Retina (tissue), 1 donor: ENCODE data around the gene MB.

Experiments
- DNase-seq: peaks from one replicate; pipeline ENCODE4 v3.0.0-alpha.2; 2016

Gene MB

GRCh38 chr22:35612903-35613302 is 4.2 kb downstream of the MB start:
- no peak for DNase-seq

- no peak for DNase-seq
These were observed 5.1 kb downstream of the MB start for GRCh38 chr22:35611891-35612576.

GRCh38 chr22:35611200-35611890 is 5.8 kb downstream of the MB start:
- DNase-seq, result no peak

DNA sequence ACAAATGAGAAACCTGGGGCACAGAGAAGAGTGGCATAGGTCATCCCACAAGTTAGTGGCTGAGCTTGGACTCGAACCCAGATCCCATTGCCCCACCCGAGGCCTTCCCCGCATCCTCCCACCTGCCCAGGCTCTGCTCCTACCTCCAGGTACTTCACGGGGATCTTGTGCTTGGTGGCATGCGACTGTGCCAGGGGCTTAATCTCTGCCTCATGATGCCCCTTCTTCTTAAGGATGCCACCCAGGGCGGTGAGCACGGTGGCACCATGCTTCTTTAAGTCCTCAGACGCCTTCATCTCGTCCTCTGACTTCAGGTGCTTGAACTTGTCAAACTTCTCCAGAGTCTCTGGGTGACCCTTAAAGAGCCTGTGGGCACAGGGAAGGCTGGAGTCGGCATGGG is 6.4 kb downstream of the MB start:
- DNase-seq, result no peak

DNA sequence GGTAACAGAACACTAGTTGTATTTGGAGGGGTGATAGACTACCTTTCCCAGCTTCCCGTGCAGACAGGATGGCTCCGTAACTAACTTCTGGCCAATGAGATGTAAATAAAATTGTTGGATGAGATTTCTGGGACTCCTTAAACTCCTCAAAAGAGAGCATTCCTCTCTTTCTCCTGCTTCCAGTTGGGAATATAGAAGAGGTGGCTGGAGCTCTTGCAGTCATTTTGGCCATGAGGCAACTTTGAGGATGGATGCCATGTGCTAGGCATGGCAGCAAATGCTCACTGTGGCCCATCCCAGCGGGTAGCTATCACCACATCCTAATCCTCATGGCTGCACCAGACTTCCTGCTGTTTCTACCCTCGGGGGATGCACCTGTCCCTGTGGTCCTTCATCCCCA is 7.4 kb downstream of the MB start:
- DNase-seq, result no peak

DNA sequence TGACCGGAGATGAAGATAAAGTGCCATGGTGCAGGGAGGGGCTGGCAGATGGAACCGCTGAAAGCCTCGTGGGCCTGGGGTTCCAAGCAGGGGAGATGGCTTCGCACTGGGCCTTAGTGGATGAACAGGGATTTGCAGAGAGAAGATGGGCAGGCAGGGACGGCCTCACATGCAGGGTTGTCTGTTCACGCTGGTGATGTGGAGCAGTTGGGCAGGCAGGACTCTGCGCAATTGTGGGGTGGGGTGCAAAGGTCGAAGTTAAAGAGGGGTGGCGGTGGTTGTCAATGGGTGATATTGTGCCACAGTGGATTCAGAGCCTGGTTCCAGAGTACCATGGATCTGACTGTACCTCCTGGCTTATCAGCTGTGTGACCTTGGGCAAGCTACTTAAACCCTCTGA is 7.9 kb downstream of the MB start:
- no peak for DNase-seq

GRCh38 chr22:35608088-35608487 is 9.0 kb downstream of the MB start:
- no peak for DNase-seq

GRCh38 chr22:35606916-35607315 is 10.2 kb downstream of the MB start:
- DNase-seq, result no peak

DNA sequence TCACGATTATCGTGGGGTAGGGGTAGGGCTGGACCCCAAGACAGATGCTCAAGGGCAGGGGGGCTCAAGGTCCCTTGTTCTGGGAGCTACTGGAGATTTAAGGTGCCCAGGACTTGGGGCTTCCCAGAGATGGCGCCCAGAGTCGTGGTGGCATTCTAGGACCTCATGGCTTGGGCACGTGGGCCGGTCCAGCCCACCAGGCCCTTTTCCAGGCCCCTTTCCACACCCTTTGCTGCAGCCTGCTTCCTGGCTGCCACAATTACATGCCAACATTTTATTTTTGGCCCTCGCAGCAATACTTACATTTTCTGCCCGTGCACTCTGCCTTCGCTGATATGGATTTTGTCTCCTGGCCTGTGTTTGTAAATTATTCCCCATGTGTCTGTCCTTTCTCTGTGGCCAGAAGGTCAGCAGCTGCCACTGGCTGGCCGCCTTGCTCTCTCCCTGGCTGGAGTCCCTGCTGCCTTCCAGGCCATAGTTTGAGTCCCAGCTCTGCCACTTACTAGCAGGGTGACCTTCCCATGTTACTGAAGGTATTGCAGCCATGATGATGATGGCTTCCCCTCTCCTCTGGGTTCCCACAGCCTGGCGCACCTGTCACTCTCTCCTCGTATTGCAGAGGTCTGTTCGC is 11.2 kb downstream of the MB start:
- DNase-seq, result no peak

DNA sequence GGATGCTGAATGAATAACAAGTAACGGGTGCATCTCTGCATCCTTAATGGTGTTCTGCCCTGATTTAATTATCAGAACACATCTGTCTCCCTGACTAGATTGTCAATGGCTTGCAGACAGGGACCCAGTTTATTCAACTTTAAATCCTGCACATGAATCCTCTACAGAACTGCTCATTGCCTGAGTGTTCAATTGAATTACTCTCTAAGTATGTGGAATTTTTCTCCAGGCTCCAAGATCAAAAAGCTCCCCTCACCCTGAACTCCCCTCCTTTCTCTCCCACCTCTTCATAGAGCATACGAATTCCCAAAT is 11.8 kb downstream of the MB start:
- no peak for DNase-seq

- no peak for DNase-seq
These were observed 12.3 kb downstream of the MB start for GRCh38 chr22:35604621-35605368.

GRCh38 chr22:35601743-35602615 is 15.2 kb downstream of the MB start:
- DNase-seq, result no peak

- DNase-seq, result no peak
These were observed 16.0 kb downstream of the MB start for GRCh38 chr22:35601013-35601580.

DNA sequence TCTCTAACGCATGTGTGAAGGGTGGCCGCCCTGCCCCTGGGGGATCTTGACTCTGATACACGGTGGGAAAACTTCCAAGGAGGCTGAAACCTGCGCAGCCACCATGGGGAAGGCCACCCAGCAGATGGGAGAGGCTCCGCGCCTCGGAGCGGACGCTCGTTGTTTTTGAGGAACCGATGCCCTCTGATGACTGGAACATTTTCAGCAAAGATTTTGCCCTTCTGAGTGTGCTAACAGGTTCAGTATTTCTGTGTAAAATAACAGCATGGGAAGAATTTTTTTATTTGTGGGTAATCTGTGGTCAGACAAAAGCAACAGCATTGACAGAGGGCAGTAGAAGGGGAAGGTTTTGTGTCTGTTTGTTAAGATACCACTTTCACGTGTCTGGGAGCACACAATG is 16.7 kb downstream of the MB start:
- DNase-seq, result no peak

DNA sequence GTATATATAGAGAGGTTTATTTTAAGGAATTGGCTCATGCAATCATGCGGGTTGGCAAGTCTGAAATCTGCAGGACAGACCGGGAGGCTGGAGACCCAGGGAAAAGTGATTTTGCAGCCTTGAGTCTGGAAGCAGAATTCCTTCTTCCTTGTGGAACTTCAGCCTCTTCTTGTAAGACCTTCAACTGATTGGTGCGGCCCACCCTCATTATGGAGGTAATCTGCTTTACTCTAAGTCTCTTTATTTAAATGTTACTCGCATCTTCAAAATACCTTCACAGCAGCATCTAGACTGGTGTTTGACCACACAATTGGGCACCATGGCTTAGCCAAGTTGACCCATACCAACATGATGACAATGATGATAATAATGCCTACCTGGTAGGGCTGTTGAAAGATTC is 17.8 kb downstream of the MB start:
- DNase-seq, result no peak

DNA sequence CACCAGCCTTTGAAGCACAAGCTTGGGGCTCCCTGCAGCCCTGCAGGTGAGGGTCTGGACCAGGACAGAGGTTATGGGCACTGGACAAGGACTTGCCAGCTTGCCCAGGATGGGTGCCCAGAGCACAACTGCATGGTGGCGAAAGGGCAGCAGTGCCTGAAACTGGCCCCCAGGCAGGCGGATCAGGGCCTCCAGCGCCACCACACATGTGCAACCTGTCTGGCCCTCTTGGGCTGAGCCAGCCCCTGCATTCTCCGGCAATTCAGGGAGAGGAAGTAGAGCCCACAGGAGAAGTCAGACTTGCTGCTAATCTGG is 18.8 kb downstream of the MB start:
- no peak for DNase-seq

- no peak for DNase-seq
These were observed 19.3 kb downstream of the MB start for GRCh38 chr22:35597692-35598395.

DNA sequence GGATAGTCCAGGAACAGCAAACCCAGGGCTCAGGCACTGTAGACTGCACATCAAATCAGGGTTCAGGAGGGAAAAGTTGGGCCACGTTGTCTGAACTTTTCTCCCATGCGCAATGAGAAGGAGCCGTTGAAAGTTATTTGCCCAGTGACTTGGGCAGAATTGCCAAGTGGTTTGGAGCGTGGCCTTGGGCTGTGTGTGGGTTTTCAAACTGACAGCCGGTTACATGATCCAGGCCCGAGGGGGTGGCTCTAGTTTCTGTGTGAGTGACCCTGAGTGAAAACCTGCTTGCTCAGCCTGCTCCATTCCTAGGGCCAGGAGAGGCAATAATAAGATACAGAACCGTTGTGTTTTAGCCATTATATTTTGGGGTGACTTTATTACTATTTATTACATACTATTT is 20.3 kb downstream of the MB start:
- DNase-seq, result no peak

- no peak for DNase-seq
These were observed 22.4 kb downstream of the MB start for GRCh38 chr22:35594686-35595085.

DNA sequence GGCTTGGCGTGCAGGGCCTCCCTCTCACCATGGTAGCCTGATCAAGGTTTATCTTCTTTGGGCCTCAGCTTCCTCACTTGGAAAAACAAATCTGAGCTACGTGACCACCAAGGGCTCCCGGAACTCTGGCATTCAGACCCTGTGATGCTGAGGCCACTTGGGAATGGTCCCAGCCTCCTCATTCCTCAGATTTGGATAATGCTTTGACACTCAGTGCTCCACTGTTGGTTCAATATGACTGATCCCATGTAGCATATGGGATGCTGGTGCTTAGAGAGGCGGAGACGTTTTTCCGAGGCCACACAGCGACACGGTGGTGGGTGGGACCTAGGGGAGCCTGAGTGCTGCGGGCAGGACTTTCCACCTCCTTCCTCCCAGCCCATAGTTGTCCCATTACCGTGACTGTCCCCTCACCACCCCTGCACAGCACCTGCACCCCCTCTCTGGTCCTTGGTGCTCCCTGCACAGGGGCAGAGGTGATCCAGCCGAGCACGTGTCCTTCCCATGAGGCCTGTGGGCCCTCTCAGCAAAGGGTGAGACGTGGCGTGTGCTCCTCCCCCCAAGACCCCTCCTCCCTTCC is 23.1 kb downstream of the MB start:
- no peak for DNase-seq

DNA sequence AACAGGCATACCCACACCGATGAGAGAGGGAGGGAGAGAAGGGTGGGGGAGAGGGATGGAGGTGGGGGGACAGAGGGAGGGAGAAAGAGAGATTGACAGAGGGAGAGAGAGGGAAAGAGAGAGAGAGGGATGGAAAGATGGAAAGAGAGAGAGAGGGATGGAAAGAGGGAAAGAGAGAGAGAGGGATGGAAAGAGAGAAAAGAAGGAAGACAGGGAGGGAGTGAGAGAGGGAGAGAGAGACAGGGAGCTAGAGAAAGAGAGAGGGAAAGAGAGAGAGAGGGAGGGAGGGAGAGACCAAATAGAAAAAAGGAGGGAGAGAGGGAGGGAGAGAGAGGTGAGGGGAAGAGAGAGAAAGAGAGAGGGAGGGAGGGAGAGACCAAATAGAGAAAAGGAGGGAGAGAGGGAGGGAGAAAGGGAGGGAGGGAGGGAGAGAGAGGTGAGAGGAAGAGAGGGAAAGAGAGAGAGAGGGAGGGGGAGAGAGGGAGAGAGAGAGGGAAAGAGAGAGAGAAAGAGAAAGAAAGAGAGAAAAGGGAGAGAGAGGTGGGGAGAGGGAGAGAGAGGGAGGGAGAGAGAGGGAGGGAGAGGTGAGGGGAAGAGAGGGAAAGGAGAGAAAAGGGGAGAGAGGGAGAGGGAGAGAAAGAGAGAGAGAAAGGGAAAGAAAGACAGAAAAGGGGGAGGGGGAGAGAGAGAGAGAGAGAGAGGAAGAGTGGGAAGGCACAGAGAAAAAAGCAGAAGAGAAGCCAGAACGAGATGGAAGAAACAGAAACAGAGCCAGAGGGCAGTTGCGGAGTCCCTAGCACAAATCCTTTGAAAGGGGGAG is 23.8 kb downstream of the MB start:
- no peak for DNase-seq
